Prostate gland (tissue), 2 donors: ENCODE measurements around the gene ZBTB16.

Source experiments
- CTCF ChIP-seq, 4 experiments: fragments of 200-600 bp in 2 of 4; fragments of 450-650 bp in 2 of 4; sonication (generic) in 2 of 4; IDR thresholded peaks; 1 replicate in 3 of 4; 2 replicates in 1 of 4; pipeline ENCODE4 v1.5.1; 2016 to 2019; ENCODE audit warnings: antibody characterized with exemption in 4 of 4, mild to moderate bottlenecking in 2 of 4, moderate library complexity in 2 of 4
- POLR2A ChIP-seq: fragments of 450-650 bp; IDR thresholded peaks from one replicate; pipeline ENCODE4 v1.6.1; 2016; ENCODE audit warnings: antibody characterized with exemption, mild to moderate bottlenecking

GRCh38 chr11:114125959-114126358, 66.4 kb downstream of the ZBTB16 start:
- TF ChIP-seq POLR2A = no peak
- no peak for TF ChIP-seq CTCF (IDR thresholded peaks at IDR 0.05)
